T-cell (primary cell): ENCODE data around the gene HOXA6. TPM values are rescaled to one million over a fixed set of nuclear protein-coding genes. Genes with fewer than 3 reads are reported as not detected.

Experiments used
- ATAC-seq, 4 experiments: fragments of 200-7000 bp in 3 of 4; fragments of 150-1000 bp in 1 of 4; cut with Tn5 transposase; replicated peaks in 1 of 4; 1 replicate in 3 of 4; 2 replicates in 1 of 4; pipeline ENCODE4 v1.10.0; 2021; ENCODE audit warnings: moderate library complexity in 3 of 4, mild to moderate bottlenecking in 2 of 4, moderate number of reproducible peaks in 1 of 4
- CTCF ChIA-PET, 2 donors: fragments of 300-600 bp; sonication (Branson Sonifier 250); formaldehyde crosslinking; loops; one replicate each; lab custom pipeline; 2022; ENCODE audit warnings: antibody characterized with exemption in 2 of 2; lab: Charles Lee
- POLR2A ChIA-PET, 2 donors: fragments of 300-600 bp; sonication (Branson Sonifier 250); formaldehyde crosslinking; loops; one replicate each; lab custom pipeline; 2022; ENCODE audit warnings: antibody characterized with exemption in 2 of 2; lab: Charles Lee
- DNase-seq, 35 experiments: peaks; one replicate each; pipeline versions ENCODE4 v3.0.0 to v3.0.0-alpha.2; 2013 to 2023
- H3K27ac ChIP-seq: one replicate; pipeline ENCODE4 v1.5.1; 2013; ENCODE audit warnings: low read length
- H3K27me3 ChIP-seq, 2 experiments: replicated peaks in 1 of 2; 1 replicate in 1 of 2; 2 replicates in 1 of 2; pipeline versions ENCODE4 v1.6.1 to v1.7.0; 2013; ENCODE audit warnings: low read length in 1 of 2, mixed read lengths in 1 of 2; ENCODE audit not compliant: control insufficient read depth in 2 of 2, insufficient read depth in 2 of 2; ENCODE audit errors: extremely low read depth in 1 of 2
- H3K36me3 ChIP-seq, 2 donors: 1 replicate in 1 of 2; 2 replicates in 1 of 2; pipeline versions ENCODE4 v1.6.1 to v1.7.0; 2013; ENCODE audit warnings: low read length in 1 of 2; ENCODE audit not compliant: control insufficient read depth in 2 of 2, insufficient read depth in 1 of 2; ENCODE audit errors: extremely low read depth in 1 of 2
- H3K4me1 ChIP-seq, 2 experiments: 1 replicate in 1 of 2; 2 replicates in 1 of 2; pipeline versions ENCODE4 v1.6.1 to v1.7.0; 2013; ENCODE audit warnings: low read length in 2 of 2, mixed read lengths in 1 of 2; ENCODE audit not compliant: insufficient read depth in 2 of 2, control insufficient read depth in 1 of 2; ENCODE audit errors: extremely low read depth in 1 of 2
- H3K4me3 ChIP-seq, 2 donors: 1 replicate in 1 of 2; 2 replicates in 1 of 2; pipeline versions ENCODE4 v1.5.1 to v1.7.0; 2013; ENCODE audit warnings: mild to moderate bottlenecking in 2 of 2, low read length in 1 of 2, moderate library complexity in 1 of 2; ENCODE audit not compliant: control insufficient read depth in 1 of 2; ENCODE audit errors: extremely low read depth in 1 of 2
- H3K9me3 ChIP-seq: 2 replicates; pipeline ENCODE4 v1.7.0; 2013
- H3K27ac Mint-ChIP-seq, 2 donors: one replicate each; pipeline ENCODE4 v1.8.0; 2020 to 2021; ENCODE audit warnings: mild to moderate bottlenecking in 2 of 2, mixed read lengths in 2 of 2
- H3K27me3 Mint-ChIP-seq, 2 donors: one replicate each; pipeline ENCODE4 v1.8.0; 2021 to 2022; ENCODE audit warnings: mixed read lengths in 2 of 2
- H3K36me3 Mint-ChIP-seq: one replicate; pipeline ENCODE4 v1.8.0; 2021; ENCODE audit warnings: mixed read lengths
- H3K4me1 Mint-ChIP-seq, 3 donors: one replicate each; pipeline ENCODE4 v1.8.0; 2020 to 2022; ENCODE audit warnings: mixed read lengths in 3 of 3, mild to moderate bottlenecking in 1 of 3
- H3K4me3 Mint-ChIP-seq, 3 donors: one replicate each; pipeline ENCODE4 v1.8.0; 2020 to 2022; ENCODE audit warnings: mild to moderate bottlenecking in 3 of 3, mixed read lengths in 3 of 3, moderate library complexity in 3 of 3
- H3K9me3 Mint-ChIP-seq, 3 donors: one replicate each; pipeline ENCODE4 v1.8.0; 2020 to 2022; ENCODE audit warnings: mixed read lengths in 3 of 3
- WGBS: methylation state at CpG from one replicate; pipeline ENCODE4 v1.1.5; 2013; ENCODE audit warnings: missing lambda C conversion rate; ENCODE audit not compliant: insufficient coverage; 5-methylcytosine and 5-hydroxymethylcytosine counted together
- total RNA-seq, 35 experiments: library from RNA in 6 of 35; stranded (reverse) in 6 of 35; fragments of 120-200 nt in 1 of 35; gene quantifications; one replicate each; pipeline versions ENCODE4 v1.2.1 to v1.2.4 and lab custom pipeline; 2013 to 2026

HOXA6 gene
- total RNA-seq, 5 donors from 2014 or later (not counting 1 experiment from before 2014, with no cell fraction given) = 0.50 to 0.65 TPM; not detected in 3

- Mint-ChIP-seq H3K36me3 (no peaks in the 10 kb centered on the region), H3K27ac (no peak within 1 kb of the TSS), H3K27me3 (peaks cover 8 to 57% of the 10 kb centered on the region in 2 donors), H3K4me1 (peaks cover 0 to 10% (median 5%) of the 10 kb centered on the region in 3 donors), H3K9me3 (no peaks in the 10 kb centered on the region), H3K4me3 (peak within 1 kb of the TSS; percentile 72 to 74 (median 73))
- DNase-seq = peak; percentile 44 to 85 (median 73)
- no peaks in the 10 kb centered on the region for H3K36me3 ChIP-seq
- H3K4me1 ChIP-seq = peaks cover 4 to 15% of the 10 kb centered on the region in 2 experiments
- H3K9me3 ChIP-seq = no peaks in the 10 kb centered on the region
- peak within 1 kb of the TSS; percentile 72 to 89 for H3K4me3 ChIP-seq
- POLR2A ChIA-PET = interaction anchor here in 1 of 2 donors (0.6 to 1.1 kb wide), 3 partner anchors 34 to 47 kb away, joined by 3 to 4 read pairs (median 3); no protein-coding TSS in a partner anchor
- CTCF ChIA-PET = interaction anchor here (0.6 to 2.2 kb wide), 3 partner anchors 11 to 1269 kb away, joined by 3 to 9 read pairs (median 3); no protein-coding TSS in a partner anchor
- H3K27ac ChIP-seq = peak within 1 kb of the TSS; percentile 70
- peaks cover 0 to 11% of the 10 kb centered on the region in 2 experiments for H3K27me3 ChIP-seq
- 26% methylated on average over 54 of the region's 67 CpGs for WGBS
- ATAC-seq = peak; percentile 89 to 94 (median 90)
These were observed 16.8 kb downstream of the HOXA6 start, which contains the start of gene HOXA4 for GRCh38 chr7:27130540-27131389. Gene HOXA4 (minus strand): TSS chr7:27130757. CDS start chr7:27130733, 24 bp downstream.

- Histone ChIP-seq H3K4me1 (peaks cover 4 to 8% of the 10 kb centered on the region in 2 experiments), H3K36me3 (no peaks in the 10 kb centered on the region), H3K27me3 (peaks cover 0 to 12% of the 10 kb centered on the region in 2 experiments), H3K9me3 (no peaks in the 10 kb centered on the region), H3K27ac (no peak overlapping the region), H3K4me3 (peak overlapping the region in 1 of 2 donors; percentile 53)
- WGBS = 67% methylated on average over 71 of the region's 72 CpGs
- DNase-seq (no peak), ATAC-seq (peak; percentile 28 to 57 (median 44))
- no peak overlapping the region for H3K27ac Mint-ChIP-seq
- H3K9me3 Mint-ChIP-seq = no peaks in the 10 kb centered on the region
- H3K4me3 Mint-ChIP-seq = peak overlapping the region; percentile 28 to 73 (median 43)
- peaks cover 5 to 58% of the 10 kb centered on the region in 2 donors for H3K27me3 Mint-ChIP-seq
- H3K4me1 Mint-ChIP-seq = peaks cover 0 to 4% (median 2%) of the 10 kb centered on the region in 3 donors
- ChIA-PET POLR2A (interaction anchor here in 1 of 2 donors (0.6 to 0.7 kb wide), 2 partner anchors 46 to 47 kb away, joined by 3 to 4 read pairs; no protein-coding TSS in a partner anchor), CTCF (interaction anchor here (0.6 to 2.2 kb wide), 2 partner anchors 20 to 1268 kb away, joined by 3 to 9 read pairs; no protein-coding TSS in a partner anchor)
- H3K36me3 Mint-ChIP-seq = no peaks in the 10 kb centered on the region
These were observed 17.6 kb downstream of the HOXA6 start for GRCh38 chr7:27129729-27130539.

DNA sequence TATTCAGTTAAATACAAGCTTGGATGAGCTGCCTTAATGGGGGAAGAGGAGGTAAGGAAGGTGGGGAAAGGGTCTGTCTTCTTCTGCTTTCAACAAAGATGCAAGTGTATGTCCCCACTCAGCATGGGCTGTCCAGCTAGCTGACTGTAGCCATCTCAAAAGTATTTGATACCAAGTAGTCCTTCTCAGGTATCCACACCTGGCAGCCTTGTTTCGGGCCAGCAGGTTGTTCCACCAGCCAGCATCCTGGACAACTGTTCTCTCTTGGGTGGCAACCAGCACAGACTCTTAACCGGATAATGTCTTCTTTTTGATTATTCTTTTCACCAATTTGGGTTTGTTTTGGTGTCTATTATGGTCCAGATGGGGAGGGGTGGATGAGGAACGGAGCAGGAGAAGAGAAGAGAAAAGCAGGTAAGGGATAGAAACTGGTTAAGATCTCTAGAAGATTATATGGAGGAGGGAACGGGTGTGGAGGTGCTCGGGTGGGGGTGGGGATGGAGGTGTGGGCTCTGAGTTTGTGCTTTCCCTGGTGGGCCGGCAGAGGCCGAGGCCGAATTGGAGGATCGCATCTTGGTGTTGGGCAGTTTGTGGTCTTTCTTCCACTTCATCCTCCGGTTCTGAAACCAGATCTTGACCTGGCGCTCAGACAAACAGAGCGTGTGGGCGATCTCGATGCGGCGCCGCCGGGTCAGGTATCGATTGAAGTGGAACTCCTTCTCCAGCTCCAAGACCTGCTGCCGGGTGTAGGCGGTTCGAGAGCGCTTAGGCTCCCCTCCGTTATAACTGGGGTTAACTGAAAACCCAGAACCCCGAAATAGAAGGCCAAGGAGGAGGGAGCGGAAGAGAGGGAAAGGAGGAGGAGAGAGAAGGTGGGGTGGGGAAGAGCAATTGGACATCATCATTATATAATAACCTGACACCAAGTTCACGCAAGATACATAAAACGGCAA lies 18.5 kb downstream of the HOXA6 start:
- Mint-ChIP-seq H3K4me3 (peak overlapping the region; percentile 43 to 59 (median 45)), H3K36me3 (no peaks in the 10 kb centered on the region)

GRCh38 chr7:27128034-27128433 lies 19.5 kb downstream of the HOXA6 start:
- no peak for ATAC-seq
- no peak overlapping the region for H3K27ac Mint-ChIP-seq
- peaks cover 4 to 54% of the 10 kb centered on the region in 2 donors for H3K27me3 Mint-ChIP-seq
- H3K4me1 Mint-ChIP-seq = peaks cover 0 to 1% (median 0%) of the 10 kb centered on the region in 3 donors
- Histone ChIP-seq H3K9me3 (no peaks in the 10 kb centered on the region), H3K4me3 (no peak overlapping the region), H3K27me3 (peaks cover 0 to 30% of the 10 kb centered on the region in 2 experiments), H3K27ac (no peak overlapping the region), H3K36me3 (no peaks in the 10 kb centered on the region), H3K4me1 (peaks cover 2 to 4% of the 10 kb centered on the region in 2 experiments)
- CTCF ChIA-PET = interaction anchor here in 1 of 2 donors (1.3 kb wide), 1 partner anchor 21 kb away, joined by 4 read pairs; no protein-coding TSS in a partner anchor
- POLR2A ChIA-PET = no interaction called here
- no peaks in the 10 kb centered on the region for H3K9me3 Mint-ChIP-seq
- WGBS = 56% methylated on average over 1 of the region's 2 CpGs
- H3K4me3 Mint-ChIP-seq = no peak overlapping the region
- H3K36me3 Mint-ChIP-seq = no peaks in the 10 kb centered on the region
- DNase-seq = no peak

More for the DNA sequence above, 18.5 kb downstream of the HOXA6 start:
- ATAC-seq = no peak
- CTCF ChIA-PET = interaction anchor here in 1 of 2 donors (1.3 kb wide), 1 partner anchor 20 kb away, joined by 4 read pairs; no protein-coding TSS in a partner anchor
- POLR2A ChIA-PET = no interaction called here
- no peaks in the 10 kb centered on the region for H3K36me3 ChIP-seq
- peaks cover 2 to 4% of the 10 kb centered on the region in 2 experiments for H3K4me1 ChIP-seq
- Mint-ChIP-seq H3K27ac (no peak overlapping the region), H3K4me1 (peaks cover 0 to 1% (median 0%) of the 10 kb centered on the region in 3 donors), H3K9me3 (no peaks in the 10 kb centered on the region), H3K27me3 (peaks cover 8 to 58% of the 10 kb centered on the region in 2 donors)
- H3K4me3 ChIP-seq = no peak overlapping the region
- 95% methylated on average over 21 of the region's 28 CpGs for WGBS
- H3K9me3 ChIP-seq = no peaks in the 10 kb centered on the region
- H3K27me3 ChIP-seq = peaks cover 0 to 20% of the 10 kb centered on the region in 2 experiments
- no peak for DNase-seq
- no peak overlapping the region for H3K27ac ChIP-seq

DNA sequence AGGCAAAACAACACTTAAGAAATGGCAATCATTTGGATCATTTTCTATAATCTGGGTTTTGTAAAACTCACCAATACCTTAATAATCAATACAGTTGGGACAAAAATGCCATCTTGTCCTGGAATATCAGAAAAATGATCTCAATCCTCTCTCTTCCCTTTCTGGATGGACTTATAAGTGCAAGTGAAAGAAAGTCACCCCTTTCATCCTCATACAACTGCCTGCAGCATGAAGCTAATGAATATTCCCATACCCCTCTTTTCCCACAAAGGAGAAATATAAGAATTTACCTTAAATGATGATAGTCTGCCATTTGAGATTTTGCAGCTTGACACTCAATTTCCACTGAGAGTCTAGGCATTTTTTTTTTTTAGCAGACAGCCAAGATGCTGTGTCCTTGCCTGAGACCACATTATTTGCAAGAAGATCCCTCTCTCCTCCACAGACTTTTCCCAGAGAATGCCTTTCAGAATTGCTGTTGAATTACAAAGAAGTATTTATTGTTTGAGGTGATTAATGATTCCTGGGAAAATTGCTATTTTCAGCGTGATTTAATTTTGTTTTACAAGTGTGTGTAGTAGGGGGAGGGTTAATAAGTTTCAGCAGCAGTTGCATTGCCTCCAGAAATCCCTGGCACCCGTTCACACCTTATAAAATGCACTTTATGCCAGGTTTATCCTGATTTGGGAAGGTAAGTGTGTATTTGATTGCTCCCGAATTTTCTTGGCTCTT lies 20.8 kb downstream of the HOXA6 start:
- DNase-seq (no peak), ATAC-seq (no peak)
- Histone ChIP-seq H3K27ac (no peak overlapping the region), H3K4me1 (peaks cover 2 to 4% of the 10 kb centered on the region in 2 experiments), H3K36me3 (no peaks in the 10 kb centered on the region), H3K9me3 (no peaks in the 10 kb centered on the region), H3K4me3 (no peak overlapping the region), H3K27me3 (peaks cover 0 to 32% of the 10 kb centered on the region in 2 experiments)
- Mint-ChIP-seq H3K4me3 (no peak overlapping the region), H3K27me3 (peaks cover 4 to 48% of the 10 kb centered on the region in 2 donors), H3K36me3 (no peaks in the 10 kb centered on the region), H3K4me1 (peaks cover 0 to 1% (median 0%) of the 10 kb centered on the region in 3 donors), H3K27ac (no peak overlapping the region), H3K9me3 (no peaks in the 10 kb centered on the region)
- ChIA-PET CTCF (no interaction called here), POLR2A (interaction anchor here in 1 of 2 donors (0.6 kb wide), 1 partner anchor 350 kb away, joined by 4 read pairs; no protein-coding TSS in a partner anchor)
- WGBS = no CpG with 5 or more reads among the region's 3 CpGs
